Fibroblast of lung (primary cell): ENCODE measurements around the gene RCOR1.

Experiments used
- EZH2 ChIP-seq: IDR thresholded peaks from 2 replicates; pipeline ENCODE4 v1.5.1; 2012; ENCODE audit warnings: low read length, control low read depth, mild to moderate bottlenecking; ENCODE audit errors: missing control alignments
- TF ChIP-seq, protein P1 (sequence below), 2 donors: IDR thresholded peaks in 1 of 2; conservative IDR thresholded peaks in 1 of 2; 1 replicate in 1 of 2; 2 replicates in 1 of 2; pipeline ENCODE4 v1.5.1; 2011 to 2012; ENCODE audit warnings: low read length in 2 of 2, control low read depth in 1 of 2, inconsistent platforms in 1 of 2, low read depth in 1 of 2, mild to moderate bottlenecking in 1 of 2

DNA sequence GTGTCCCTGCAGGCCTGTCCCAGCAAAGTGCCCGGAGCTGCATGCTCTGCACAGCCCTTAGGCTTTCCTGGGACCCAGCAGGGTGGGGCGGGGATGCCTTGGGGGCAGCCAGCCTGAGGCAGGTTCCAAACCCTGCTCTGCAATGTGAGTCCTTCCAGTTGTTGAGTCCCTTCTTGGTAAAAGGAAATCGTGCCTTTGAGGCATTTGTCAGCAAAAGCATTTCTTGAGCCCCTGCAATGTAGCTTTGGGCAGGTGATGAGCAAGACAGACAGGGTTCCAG lies 146.7 kb downstream of the RCOR1 start:
- TF ChIP-seq, protein P1, sequence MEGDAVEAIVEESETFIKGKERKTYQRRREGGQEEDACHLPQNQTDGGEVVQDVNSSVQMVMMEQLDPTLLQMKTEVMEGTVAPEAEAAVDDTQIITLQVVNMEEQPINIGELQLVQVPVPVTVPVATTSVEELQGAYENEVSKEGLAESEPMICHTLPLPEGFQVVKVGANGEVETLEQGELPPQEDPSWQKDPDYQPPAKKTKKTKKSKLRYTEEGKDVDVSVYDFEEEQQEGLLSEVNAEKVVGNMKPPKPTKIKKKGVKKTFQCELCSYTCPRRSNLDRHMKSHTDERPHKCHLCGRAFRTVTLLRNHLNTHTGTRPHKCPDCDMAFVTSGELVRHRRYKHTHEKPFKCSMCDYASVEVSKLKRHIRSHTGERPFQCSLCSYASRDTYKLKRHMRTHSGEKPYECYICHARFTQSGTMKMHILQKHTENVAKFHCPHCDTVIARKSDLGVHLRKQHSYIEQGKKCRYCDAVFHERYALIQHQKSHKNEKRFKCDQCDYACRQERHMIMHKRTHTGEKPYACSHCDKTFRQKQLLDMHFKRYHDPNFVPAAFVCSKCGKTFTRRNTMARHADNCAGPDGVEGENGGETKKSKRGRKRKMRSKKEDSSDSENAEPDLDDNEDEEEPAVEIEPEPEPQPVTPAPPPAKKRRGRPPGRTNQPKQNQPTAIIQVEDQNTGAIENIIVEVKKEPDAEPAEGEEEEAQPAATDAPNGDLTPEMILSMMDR (conservative IDR thresholded peaks at IDR 0.05 in 1 of 2, IDR thresholded peaks at IDR 0.05 in 1 of 2; ENCODE audit: low read depth in 1 of 2, low read length in 2 of 2), result no peak
- no peak for TF ChIP-seq EZH2
